Ectodermal cell (in vitro differentiated cells): ENCODE data around the gene FBRS.

Experiments used
- H3K27ac ChIP-seq: 2 replicates; pipeline ENCODE4 v1.7.0; 2013; ENCODE audit warnings: mild to moderate bottlenecking, low read depth, low read length; ENCODE audit not compliant: insufficient read depth, poor library complexity, severe bottlenecking
- H3K27me3 ChIP-seq: 2 replicates; pipeline ENCODE4 v1.7.0; 2013; ENCODE audit warnings: mild to moderate bottlenecking, low read length; ENCODE audit not compliant: insufficient read depth, control insufficient read depth, poor library complexity, severe bottlenecking
- H3K36me3 ChIP-seq: one replicate; pipeline ENCODE4 v1.7.0; 2013; ENCODE audit warnings: low read length; ENCODE audit not compliant: control insufficient read depth, insufficient read depth
- H3K4me1 ChIP-seq: one replicate; pipeline ENCODE4 v1.7.0; 2013; ENCODE audit warnings: low read length; ENCODE audit not compliant: control insufficient read depth, insufficient read depth
- H3K4me3 ChIP-seq: 2 replicates; pipeline ENCODE4 v1.7.0; 2013; ENCODE audit warnings: low read depth, low read length, control low read depth; ENCODE audit not compliant: insufficient read depth
- H3K9me3 ChIP-seq: 2 replicates; pipeline ENCODE4 v1.7.0; 2013; ENCODE audit warnings: mild to moderate bottlenecking, low read length, moderate library complexity; ENCODE audit not compliant: control insufficient read depth
- WGBS, 2 experiments: methylation state at CpG; one replicate each; pipeline ENCODE4 v1.1.7; 2013; ENCODE audit warnings: missing lambda C conversion rate in 2 of 2; 5-methylcytosine and 5-hydroxymethylcytosine counted together

Gene FBRS

DNA sequence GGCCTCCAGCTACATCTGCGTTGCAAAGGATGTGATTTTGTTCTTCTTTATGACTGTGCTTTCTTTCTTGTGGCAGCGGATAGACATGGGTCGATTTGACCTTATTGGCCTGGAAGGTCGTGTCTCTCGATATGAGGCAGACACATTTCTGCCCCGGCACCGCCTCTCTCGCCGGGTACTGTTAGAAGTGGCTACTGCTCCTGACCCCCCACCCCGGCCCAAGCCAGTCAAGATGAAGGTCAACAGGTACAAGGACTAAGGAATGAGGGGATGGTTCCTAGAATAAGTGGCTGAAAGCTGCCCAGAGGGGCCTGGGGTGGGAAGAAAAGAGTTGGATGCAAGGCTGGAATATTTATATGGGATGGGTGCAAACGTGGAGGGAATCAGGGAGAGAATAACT, 61.9 kb downstream of the FBRS start:
- H3K27ac ChIP-seq: no peak overlapping the region
- H3K27me3 ChIP-seq: no peaks in the 10 kb centered on the region
- no peak overlapping the region for H3K4me3 ChIP-seq
- H3K36me3 ChIP-seq: peaks cover 71% of the 10 kb centered on the region
- no peaks in the 10 kb centered on the region for H3K4me1 ChIP-seq
- WGBS, 2 experiments: 95 to 96% methylated on average over 11 of the region's 11 CpGs
- no peaks in the 10 kb centered on the region for H3K9me3 ChIP-seq
